NCI-H1694 treated with DMSO at 0.1 percent for 48 hours (cell line): ENCODE results near the gene TMUB2.
A peak's percentile ranks its signal among the peaks of the same experiment; 100 is the strongest.

Experiments used
- DNase-seq: peaks from one replicate; lab custom pipeline; 2025; lab: John Stamatoyannopoulos, UW

The TMUB2 gene

DNA sequence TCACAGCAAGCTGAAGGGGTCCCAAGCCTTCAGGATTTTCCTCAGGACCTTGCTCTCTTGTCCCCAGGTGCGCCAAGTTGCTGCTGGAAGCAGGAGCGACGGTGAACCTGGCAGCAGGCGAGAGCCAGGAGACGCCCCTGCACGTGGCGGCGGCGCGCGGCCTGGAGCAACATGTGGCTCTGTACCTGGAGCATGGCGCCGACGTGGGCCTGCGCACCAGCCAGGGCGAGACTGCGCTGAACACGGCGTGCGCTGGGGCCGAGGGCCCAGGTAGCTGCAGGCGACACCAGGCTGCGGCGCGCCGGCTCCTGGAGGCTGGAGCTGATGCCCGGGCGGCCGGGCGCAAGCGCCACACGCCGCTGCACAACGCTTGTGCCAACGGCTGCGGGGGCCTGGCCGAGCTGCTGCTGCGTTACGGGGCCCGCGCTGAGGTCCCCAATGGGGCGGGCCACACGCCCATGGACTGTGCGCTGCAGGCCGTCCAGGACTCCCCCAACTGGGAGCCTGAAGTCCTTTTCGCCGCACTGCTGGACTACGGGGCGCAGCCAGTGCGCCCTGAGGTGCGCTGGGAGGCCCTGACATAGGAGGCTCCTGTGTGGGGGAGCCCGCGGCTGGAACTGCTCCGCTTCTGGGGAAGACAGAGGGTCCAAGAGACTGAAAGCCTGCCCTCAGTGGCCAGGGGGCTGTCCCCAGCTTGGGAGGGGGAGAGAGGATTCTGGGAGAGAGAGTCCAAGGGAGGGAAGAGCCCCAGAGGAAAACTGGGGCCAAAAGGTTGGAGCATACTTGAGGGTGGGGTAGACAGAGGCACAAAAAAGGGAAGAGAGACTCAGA lies 9.9 kb upstream of the TMUB2 start:
- DNase-seq, result no peak

DNA sequence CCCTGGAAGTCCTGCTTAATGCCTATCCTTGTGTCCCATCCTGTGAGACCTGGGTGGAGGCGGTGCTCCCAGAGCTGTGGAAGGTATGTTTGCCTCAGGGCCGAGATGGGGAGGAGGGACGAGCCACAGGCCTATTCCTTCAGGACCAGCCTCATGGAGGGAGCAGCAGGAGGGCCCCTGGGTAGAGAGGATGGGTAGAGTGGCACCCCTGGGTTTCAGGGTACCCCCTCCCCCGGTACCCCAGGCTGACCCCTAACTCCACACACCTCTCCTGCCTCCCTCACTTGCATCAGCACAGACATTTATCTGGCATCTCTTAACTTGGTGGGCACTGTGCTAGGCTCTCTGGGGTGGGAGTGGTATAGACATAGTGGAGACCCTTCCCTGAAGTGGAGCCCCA lies 9.1 kb upstream of the TMUB2 start:
- DNase-seq, result no peak

DNA sequence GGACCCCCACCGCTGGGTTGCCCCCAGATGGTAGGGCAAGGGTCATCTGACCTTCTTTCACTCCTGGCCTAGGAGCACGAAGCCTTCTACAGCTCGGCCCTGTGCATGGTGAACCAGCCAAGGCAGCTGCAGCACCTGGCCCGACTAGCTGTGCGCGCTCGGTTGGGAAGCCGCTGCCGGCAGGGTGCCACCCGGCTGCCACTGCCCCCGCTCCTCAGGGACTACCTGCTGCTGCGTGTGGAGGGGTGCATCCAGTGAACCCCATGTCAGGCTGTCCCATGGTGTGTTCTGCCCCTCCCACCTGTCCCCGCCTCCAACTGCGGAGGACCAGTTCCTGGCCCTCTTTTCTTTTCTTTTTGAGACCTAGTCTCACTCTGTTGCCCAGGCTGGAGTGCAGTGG lies 8.6 kb upstream of the TMUB2 start:
- no peak for DNase-seq

DNA sequence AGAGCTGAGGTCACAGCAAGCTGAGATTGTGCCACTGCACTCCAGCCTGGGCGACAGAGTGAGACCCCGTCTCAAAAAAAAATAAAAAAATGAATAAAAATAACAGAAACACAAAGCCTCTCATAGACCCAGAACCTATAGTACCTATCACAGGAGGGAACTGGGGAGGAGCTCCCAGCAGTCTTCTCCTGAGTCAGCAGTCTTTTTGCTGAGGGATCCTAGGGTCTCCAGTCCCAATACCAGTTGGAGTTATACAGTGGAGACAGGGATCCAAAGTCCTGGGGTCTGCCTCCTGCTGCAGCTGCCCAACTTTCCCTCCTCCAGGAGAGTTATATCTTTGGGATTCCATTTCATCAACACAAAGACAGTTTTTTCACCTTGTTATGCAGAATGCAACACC lies 3.7 kb upstream of the TMUB2 start:
- no peak for DNase-seq

DNA sequence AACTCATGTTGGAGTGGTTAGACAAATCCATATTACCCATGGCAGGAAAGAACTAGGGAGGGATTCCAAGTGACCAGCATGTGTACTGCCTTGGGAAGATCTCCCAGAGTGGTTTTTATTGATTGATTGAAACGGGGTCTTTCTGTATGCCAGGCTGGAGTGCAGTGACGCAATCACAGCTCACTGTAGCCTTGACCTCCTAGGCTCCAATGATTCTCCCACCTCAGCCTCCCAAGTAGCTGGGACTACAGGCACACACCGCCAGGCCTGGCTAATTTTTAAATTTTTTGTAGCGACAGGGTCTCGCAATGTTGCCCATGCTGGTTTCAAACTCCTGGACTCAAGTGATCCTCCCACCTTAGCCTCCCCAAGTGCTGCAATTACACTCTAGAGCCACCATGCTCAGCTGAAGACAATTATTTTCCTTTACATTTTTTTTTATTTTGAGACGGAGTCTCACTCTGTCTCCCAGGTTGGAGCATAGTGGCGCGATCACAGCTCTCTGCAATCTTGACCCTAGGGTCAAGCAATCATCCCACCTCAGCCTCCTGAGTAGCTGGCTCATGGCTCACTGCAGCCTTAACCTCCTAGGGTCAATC lies 2.5 kb upstream of the TMUB2 start:
- no peak for DNase-seq

DNA sequence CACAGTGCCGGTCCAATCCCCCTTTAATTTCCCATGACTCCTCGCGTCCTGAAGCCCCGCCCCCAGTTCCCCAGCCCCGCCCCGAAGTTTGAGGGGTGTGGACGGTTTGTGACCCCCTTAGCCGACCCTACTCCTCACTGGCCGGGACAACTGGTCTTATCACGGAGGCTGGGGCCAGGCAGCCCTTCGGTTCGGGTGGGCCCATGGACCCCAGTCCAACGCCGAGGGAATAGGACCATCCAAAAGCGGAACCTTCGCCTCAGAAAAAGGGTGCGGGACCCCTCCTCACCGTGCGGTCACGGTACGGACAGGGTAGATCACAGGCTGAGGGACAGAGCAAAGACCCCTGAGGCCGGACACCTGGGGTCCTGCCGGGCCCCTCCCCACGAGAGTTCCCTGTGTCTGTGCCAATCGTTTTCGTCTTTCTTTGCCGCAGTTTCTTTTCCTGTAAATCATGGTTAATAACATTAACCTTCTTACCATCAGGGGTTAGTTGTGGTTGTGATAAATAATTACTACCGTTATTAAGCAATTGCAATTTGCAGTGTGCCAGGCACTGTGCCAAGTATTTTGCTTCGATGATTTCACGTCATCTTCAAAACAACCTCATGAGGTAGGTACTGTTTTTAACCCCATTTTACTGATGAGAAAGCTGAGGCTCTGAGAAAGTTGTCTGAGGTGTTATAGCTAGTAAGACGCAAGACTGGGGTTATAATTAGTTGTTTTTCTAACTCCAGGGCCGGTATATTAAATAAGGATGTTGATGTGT lies 543 bp downstream of the TMUB2 start:
- no peak for DNase-seq

DNA sequence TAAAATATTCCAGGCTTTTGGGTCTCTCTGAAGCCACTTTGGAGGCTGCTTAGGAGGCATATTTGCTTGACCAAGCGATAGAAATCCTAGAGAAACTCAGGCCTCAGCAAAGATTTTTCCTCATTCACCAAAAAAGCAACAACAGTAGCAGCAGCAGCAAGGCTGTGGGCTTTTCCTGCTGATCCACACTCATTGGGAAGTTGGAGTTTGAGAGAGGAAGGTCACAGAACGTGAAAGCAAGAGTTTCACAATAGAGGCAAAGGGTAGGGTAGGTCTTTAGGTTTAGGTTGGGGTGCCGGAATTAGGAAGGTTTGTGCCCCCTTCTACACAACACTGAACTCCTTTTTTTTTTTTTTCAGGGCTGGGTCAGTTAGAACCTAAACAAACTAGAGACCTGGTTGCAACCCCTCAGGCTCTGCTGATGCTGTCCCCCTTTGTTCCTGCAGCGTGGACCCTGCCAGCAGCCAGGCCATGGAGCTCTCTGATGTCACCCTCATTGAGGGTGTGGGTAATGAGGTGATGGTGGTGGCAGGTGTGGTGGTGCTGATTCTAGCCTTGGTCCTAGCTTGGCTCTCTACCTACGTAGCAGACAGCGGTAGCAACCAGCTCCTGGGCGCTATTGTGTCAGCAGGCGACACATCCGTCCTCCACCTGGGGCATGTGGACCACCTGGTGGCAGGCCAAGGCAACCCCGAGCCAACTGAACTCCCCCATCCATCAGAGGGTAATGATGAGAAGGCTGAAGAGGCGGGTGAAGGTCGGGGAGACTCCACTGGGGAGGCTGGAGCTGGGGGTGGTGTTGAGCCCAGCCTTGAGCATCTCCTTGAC lies 2.0 kb downstream of the TMUB2 start:
- DNase-seq, result no peak

DNA sequence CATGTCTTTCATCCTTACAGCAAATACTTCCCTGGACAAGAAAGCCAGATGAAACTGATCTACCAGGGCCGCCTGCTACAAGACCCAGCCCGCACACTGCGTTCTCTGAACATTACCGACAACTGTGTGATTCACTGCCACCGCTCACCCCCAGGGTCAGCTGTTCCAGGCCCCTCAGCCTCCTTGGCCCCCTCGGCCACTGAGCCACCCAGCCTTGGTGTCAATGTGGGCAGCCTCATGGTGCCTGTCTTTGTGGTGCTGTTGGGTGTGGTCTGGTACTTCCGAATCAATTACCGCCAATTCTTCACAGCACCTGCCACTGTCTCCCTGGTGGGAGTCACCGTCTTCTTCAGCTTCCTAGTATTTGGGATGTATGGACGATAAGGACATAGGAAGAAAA lies 3.7 kb downstream of the TMUB2 start:
- no peak for DNase-seq

DNA sequence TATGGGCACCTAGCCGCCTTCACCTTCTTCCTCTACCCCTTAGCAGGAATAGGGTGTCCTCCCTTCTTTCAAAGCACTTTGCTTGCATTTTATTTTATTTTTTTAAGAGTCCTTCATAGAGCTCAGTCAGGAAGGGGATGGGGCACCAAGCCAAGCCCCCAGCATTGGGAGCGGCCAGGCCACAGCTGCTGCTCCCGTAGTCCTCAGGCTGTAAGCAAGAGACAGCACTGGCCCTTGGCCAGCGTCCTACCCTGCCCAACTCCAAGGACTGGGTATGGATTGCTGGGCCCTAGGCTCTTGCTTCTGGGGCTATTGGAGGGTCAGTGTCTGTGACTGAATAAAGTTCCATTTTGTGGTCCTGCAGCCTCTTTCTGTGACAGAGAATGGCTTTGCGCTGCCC lies 4.6 kb downstream of the TMUB2 start:
- no peak for DNase-seq

DNA sequence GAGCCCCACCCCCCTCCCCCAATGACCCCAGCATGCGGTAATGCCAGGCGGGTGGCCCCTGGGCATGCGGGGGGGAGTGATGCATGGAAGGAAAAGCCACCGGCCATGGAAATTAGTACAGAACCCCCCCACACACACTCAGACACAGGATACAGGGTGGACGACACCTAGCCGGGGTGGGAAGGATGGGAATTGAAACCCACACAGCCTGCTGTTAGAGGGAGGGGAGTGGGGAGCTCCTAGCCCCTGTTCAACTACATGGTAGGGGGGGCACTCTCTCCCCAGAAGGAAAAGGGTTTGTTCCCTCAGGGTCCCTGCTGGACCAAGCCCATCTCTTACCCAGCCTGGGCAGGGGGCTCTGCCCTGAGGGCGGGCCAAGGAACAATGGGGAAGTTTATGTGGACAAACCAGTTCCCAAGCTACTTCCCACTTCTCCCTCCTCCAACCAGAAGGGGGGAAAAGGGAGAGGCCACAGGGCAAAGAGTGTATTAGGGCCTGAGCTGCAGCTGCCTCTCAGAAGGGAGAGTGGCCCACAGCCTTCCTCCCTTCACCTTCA lies 5.2 kb downstream of the TMUB2 start:
- DNase-seq, result no peak

DNA sequence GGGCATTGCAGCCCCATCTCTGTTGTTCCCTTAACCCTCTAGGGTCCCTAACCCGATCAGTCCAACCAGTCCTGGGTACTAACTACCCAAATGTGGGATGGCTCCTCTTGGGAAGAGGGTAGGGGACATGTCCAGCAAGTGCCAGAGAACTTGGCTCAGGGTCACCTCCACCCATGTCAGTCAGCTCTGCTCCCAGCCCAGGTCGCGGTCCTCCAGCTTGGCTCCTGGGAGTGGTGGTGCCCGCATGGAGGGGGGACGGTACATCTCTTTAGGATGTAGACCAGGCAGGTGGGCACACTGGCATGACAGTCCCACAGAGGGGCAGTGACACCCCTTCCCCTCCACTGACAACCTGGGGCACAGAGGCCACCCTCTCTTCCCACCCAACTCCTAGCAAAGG lies 6.0 kb downstream of the TMUB2 start:
- no peak for DNase-seq

DNA sequence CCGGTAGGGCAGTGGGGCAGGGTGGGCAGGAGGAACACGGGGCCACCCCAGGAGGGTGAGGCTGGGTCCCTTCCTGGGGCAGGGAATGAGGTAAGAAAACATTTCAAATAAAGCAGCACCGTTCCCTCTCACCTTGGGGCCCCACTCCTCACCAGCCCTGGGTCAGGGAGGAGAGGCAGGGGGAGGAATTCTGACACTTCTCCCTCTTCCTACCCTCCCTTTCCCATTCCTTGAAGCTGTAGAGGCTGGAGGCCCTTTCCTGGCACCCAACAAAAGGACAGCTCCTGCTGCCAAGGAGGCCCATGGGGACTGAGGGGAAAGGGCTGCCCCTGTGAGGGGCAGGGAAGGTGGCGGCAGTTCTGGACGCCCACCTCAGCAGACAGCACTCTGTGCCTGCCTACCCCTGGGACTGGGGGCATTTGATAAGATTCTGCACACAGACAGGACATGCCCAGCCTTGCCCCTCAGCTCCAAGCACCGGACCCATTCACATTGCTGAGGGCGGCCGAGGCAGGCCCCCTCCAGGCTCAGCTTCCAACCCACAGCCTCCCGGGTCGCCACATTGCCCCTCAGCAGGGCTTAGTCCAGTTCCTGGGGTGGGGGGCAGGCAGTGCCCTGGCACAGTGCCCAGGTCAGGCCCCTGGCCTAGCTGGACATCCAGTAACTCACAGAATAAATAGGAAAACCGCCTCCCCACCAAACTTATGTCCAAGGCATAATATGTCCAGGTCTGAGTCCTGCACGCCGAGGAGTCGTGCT lies 6.7 kb downstream of the TMUB2 start:
- no peak for DNase-seq

DNA sequence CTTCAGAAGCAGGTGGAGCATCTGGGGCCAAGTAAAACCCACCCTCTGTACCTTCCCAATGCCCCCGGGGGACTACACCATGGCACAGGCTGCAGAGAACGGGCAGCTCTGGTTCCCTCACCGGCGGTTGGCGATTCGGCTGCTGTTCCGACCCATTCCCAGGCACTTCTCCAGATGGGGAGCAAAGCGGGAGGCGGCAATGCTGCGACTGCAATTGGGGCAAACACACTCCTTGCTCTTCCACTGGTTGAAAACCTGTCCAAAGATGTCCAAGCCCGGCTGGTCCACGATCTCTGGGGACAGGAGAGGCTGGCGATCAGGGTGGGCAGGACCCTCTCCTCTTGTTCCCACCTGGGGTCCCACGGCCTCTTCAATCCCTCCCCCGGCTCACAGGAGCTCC lies 10.3 kb downstream of the TMUB2 start:
- DNase-seq, result no peak

DNA sequence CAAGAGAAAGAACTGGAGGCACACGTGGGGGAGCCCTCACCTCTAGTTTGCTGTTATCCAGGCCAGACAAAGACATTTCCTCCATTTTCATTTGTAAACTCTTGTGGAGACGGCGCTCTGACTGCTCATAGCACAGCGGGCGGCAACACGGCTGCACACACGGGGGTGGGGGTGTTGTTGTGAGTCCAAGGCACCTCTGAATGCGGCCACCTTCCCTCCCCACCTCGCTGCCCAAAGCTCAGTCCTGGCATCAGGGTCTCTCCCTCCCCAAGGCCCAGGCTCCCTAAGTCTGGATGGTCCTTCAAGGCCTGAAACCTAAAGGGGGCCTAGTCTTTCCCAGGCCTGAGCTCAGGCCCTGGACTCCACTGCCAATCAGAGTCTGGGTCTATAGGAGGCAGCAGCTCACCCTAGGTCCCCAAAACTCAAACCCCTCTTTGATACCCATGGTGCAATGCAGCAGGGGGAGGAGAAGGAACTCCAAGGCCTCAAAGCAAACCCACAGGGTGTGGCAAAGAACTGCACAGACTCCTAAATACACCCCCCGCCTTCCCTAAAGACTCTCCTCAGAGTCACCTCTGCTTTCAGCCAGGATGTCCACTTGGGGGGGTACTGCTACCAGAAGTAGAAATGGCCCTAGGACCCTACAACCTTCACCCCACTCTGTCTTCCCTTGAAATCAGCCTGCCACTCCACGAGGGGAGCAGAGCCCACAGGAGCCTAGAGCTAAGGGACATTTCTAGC lies 11.4 kb downstream of the TMUB2 start:
- no peak for DNase-seq

DNA sequence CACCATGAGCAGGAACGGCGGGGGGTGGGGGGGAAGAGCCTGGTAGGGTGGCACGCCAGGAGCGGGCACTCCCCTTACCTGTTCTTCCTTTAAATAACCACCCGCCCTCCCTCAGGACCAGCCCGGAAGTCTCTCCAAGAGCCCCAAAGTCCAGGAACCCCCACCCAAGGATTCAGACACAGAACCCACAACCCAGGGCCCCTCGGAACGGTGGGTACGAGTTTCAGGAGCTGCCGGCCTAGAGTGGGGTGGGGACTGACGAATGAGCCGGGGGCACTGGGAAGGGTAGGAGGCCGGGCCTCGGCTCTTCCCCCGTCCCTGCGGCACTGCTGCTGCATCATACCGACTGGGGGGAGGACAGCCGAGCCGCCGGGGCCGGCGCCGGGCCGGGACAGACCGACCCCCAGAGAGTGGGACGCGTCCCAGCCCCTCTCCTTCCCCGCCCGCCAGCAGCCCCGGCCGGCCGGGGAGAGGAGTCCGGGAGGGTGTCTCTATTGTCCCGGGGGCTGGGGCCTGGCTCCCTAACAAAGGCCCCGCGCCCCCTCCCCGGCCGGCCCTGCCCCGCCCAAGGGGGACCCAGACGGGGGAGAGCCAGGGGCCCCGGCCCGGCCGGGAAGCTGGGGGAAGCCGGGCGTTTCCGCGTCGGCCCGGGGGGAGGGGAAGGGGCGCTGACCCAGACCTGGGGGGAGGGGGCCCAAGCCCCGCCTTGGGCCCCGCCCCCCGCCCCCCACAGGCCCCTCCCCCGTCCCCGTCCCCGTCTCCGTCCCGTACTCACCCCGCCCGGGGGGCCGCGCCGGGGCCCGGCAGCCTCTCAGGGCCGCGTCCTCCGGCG lies 12.2 kb downstream of the TMUB2 start:
- DNase-seq, result peak; percentile 18

DNA sequence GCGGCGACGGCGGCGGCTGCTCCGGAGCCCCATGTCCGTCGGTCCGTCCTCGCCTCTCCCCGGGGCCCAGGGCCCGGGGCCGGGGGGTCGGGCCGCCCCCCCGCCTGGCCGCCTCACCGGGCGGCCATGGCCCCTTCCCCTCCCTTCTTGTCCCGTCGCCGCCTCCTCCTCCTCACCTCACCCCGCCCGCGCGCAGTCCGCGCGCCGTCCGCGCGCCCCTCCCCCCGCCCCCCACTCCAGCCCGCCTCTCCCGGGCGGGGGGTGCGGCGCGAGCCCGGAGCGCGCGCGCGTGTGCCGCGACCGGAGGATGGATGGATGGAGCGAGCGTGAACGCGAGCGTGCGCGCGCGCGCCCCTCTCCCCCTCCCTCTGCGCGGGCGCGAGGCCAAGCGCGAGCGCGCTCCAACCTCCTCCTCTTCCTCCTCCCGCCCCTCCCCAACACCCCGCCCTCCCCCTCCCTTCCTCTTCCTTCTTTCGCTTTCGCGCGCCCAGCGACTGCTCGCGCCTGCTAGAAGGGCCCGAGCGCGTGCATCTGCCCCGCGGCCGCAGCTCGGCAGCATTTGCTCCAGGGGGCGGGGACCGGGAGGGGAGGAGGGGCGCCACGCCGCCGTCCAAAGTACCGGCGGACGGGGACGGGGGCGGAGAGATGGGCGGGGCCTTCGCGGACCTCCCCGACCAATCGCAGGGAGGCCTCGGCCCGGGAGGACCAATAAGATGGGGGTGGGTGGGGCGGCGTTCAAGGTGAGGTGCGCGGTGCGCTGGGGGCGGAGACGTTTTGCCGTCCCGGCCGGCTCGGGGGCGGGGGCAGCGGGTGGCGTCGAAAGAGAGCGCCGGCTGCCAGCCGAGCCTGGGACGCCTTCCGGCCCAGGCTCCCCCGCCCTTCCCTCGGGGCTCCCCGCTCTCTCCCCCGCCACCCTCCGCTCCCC lies 13.0 kb downstream of the TMUB2 start, which contains the start of gene ATXN7L3:
TSS of gene ATXN7L3 (minus strand) at position 332 of the 925 bp plus-strand sequence. CDS start 1,814 bp downstream, outside the sequence.
- peak; percentile 93 for DNase-seq

DNA sequence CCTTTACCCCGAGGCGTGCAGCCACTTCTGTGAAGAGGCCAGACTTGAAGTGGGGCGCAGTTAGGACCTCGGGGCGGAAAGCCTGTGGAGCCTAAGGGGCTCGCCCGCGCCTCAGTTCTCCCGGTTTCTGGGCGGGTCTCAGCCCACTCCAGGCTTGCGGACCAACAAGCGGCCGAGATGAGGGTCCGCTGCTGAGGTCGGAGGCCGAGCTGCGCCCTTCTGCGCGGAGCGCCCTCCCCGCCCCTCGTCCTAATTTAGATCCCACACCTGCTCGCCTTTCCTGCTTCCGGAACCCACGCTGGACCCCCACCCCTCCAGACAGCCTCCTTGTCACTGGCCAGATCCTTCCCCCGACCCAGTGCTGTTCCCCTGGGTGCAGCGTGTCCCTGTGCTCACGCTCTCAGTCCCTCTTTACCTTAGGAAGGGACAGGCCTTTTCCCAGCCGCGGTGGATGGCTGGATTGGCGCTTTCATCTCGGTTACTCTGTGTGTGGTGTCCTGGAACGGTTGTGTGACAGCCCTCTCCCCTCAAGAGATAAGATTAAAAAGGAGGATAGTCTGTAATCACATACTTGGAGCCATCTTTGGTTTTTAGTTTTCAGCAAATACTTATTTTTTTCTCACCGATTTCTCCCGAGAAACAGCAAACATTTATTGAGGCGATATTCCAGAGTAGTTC lies 13.8 kb downstream of the TMUB2 start:
- no peak for DNase-seq

DNA sequence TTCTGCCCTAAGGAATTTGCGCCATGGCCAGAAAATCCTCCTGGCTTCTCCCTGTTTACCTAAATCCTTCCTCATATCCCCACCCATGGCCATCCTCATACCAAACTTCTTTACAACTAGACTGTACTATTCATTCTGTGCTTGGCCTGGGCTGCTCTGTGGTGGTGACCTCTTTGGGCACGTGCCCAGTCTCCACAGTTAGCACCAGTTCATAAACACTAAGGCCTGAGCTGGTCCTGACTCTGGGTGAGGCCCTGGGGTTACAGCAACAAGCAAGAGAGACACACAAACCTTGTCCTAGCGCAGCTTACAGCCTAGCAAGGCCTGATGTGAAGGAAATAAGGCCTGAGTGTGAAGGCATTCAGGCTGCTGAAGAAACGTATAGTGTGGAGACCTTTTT lies 16.0 kb downstream of the TMUB2 start:
- DNase-seq, result no peak
